ENCODE data around the gene ABTB2.

DNA sequence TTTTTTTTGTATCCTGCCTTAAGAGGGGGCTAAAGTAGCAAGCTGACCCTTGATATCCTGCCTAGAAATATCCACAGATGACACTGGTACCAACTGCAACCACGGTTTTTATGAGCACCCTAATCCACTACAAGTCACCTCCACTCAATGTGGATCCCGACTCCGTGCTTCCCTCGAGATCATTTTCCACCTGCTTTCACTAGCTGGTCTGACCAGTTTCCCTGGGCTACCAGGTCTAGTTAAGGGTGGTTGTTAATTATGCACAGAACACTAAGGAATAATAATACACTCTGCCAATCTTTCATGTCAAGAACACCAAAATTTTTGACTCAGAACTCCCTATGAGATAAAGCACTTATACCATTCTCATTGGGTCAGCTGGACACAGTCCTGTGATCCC, 82.3 kb downstream of the ABTB2 start:
- TF ChIP-seq, protein P1, sequence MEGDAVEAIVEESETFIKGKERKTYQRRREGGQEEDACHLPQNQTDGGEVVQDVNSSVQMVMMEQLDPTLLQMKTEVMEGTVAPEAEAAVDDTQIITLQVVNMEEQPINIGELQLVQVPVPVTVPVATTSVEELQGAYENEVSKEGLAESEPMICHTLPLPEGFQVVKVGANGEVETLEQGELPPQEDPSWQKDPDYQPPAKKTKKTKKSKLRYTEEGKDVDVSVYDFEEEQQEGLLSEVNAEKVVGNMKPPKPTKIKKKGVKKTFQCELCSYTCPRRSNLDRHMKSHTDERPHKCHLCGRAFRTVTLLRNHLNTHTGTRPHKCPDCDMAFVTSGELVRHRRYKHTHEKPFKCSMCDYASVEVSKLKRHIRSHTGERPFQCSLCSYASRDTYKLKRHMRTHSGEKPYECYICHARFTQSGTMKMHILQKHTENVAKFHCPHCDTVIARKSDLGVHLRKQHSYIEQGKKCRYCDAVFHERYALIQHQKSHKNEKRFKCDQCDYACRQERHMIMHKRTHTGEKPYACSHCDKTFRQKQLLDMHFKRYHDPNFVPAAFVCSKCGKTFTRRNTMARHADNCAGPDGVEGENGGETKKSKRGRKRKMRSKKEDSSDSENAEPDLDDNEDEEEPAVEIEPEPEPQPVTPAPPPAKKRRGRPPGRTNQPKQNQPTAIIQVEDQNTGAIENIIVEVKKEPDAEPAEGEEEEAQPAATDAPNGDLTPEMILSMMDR (conservative IDR thresholded peaks at IDR 0.05; ENCODE audit: low read depth, low read length) = no peak
- no peak for TF ChIP-seq EZH2 (IDR thresholded peaks at IDR 0.05; ENCODE audit: borderline replicate concordance, low read depth, low read length, poor library complexity, severe bottlenecking)

Measured in A673 (cell line).